ENCODE measurements around the gene ADAMTS6. TPM values are rescaled to one million over a fixed set of nuclear protein-coding genes. Genes with fewer than 3 reads are reported as not detected.

Gene ADAMTS6
- total RNA-seq, 2 donors from 2014 or later = 0.91 to 20.7 TPM

DNA sequence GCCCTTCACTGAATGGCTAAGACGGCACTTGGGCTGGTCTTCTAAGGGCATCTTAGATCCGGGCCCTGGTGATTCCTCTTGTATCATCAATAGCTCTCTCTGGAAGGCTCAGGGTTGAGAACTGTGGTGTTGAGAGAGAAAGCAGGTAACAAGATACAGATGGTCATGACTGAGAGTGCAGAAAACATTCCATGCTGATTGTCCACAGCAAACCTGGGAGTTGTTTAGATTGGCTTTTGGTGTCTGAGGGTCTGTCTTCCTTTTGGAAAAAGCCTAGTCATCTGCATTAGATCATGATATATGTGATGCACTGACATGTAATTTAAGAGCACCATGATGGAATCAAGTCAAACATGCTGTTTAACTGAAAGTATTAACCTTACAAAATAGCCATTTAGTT lies 331.9 kb downstream of the ADAMTS6 start:
- H3K36me3 ChIP-seq = no peaks in the 10 kb centered on the region

DNA sequence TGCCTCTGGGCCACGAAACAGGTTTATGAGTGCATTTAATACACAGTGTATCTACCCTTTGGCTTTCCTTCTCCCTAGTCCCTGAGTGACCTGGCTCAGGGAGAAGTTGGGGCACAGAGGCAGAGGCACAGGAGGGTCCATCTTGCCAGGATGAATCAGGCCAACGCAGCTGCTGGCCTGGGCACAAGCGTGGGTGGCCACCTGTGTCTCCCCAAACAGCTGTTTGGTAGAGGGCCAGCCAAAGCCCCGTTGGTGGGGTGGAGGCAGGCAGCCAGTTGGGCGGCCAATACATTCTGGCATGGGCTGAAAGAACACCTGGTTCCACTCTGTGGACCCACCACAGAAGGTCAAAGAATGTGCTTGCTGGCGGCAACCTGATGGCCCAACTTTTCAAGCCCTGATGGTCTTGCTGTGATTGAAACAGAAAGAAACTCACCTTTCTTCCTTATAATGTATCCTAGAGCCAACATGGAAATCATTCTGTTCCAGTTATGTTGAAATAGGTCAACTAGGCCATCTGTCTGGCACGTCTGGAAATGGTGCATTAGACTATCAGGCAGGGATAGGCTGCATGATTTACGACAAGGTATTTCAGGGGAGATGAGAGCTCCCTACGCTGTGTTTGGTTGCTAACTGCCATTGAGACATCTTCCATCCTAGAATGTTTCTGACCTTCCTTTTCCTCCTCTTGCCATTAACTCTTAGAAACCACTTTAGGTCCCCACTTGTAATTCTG lies 337.4 kb downstream of the ADAMTS6 start:
- no peaks in the 10 kb centered on the region for H3K4me1 ChIP-seq (replicated peaks)
- no peaks in the 10 kb centered on the region for H3K27me3 ChIP-seq (replicated peaks; ENCODE audit: insufficient read depth)
- H3K4me3 ChIP-seq = no peak overlapping the region
- intact Hi-C loops (cut with DNase I) = no loop called here
- H3K27ac ChIP-seq = no peak overlapping the region
- H3K9me3 ChIP-seq = no peaks in the 10 kb centered on the region
- WGBS = 84% methylated on average over 9 of the region's 9 CpGs
- no peak for DNase-seq (ENCODE audit: low spot score)
- H3K36me3 ChIP-seq = no peaks in the 10 kb centered on the region
- TF ChIP-seq POLR2A (IDR thresholded peaks at IDR 0.05) (no peak), POLR2AphosphoS5 (IDR thresholded peaks at IDR 0.05) (no peak)
- TF ChIP-seq, protein P1, sequence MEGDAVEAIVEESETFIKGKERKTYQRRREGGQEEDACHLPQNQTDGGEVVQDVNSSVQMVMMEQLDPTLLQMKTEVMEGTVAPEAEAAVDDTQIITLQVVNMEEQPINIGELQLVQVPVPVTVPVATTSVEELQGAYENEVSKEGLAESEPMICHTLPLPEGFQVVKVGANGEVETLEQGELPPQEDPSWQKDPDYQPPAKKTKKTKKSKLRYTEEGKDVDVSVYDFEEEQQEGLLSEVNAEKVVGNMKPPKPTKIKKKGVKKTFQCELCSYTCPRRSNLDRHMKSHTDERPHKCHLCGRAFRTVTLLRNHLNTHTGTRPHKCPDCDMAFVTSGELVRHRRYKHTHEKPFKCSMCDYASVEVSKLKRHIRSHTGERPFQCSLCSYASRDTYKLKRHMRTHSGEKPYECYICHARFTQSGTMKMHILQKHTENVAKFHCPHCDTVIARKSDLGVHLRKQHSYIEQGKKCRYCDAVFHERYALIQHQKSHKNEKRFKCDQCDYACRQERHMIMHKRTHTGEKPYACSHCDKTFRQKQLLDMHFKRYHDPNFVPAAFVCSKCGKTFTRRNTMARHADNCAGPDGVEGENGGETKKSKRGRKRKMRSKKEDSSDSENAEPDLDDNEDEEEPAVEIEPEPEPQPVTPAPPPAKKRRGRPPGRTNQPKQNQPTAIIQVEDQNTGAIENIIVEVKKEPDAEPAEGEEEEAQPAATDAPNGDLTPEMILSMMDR (IDR thresholded peaks at IDR 0.05) = no peak

More for the DNA sequence above, 331.9 kb downstream of the ADAMTS6 start:
- Histone ChIP-seq H3K4me3 (no peak overlapping the region), H3K27me3 (replicated peaks; ENCODE audit: insufficient read depth) (no peaks in the 10 kb centered on the region), H3K4me1 (replicated peaks) (no peaks in the 10 kb centered on the region), H3K27ac (no peak overlapping the region), H3K9me3 (no peaks in the 10 kb centered on the region)
- intact Hi-C loops (cut with DNase I) = no loop called here
- TF ChIP-seq, protein P1 (IDR thresholded peaks at IDR 0.05) = no peak
- no peak for TF ChIP-seq POLR2A (IDR thresholded peaks at IDR 0.05)
- no peak for TF ChIP-seq POLR2AphosphoS5 (IDR thresholded peaks at IDR 0.05)
- DNase-seq (ENCODE audit: low spot score) = no peak
- 94% methylated on average over 2 of the region's 2 CpGs for WGBS

DNA sequence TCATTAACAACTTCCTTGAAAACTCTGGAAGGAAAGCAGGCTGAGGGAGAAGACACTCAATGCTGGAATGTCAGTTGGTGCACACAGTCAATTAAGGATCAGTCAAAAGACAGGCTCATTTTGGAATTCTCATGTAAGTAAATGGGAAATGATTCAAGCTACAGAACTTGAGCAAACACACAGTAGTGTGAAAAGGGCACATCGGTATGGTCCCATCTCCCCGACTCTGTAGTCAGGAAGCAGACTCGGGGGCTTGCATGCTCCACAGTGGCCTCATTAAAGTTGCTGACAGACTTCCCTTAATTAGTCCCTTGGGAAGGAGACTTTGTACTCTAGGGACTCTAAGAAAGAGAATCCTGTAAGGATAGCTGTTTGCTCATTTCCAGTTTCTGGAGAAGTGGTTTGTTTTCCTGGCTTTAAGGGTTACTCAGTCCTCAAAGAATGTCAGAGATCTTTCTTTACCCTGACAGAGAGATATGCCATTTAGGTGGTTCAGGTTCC lies 339.2 kb downstream of the ADAMTS6 start:
- H3K27ac ChIP-seq = no peak overlapping the region
- WGBS = 54% methylated on average over 3 of the region's 3 CpGs
- TF ChIP-seq, protein P1 (IDR thresholded peaks at IDR 0.05) = no peak
- no peak for TF ChIP-seq POLR2AphosphoS5 (IDR thresholded peaks at IDR 0.05)
- TF ChIP-seq POLR2A (IDR thresholded peaks at IDR 0.05) = no peak
- H3K9me3 ChIP-seq = no peaks in the 10 kb centered on the region
- intact Hi-C loops (cut with DNase I) = no loop called here
- no peak overlapping the region for H3K4me3 ChIP-seq
- no peaks in the 10 kb centered on the region for H3K4me1 ChIP-seq (replicated peaks)
- H3K36me3 ChIP-seq = no peaks in the 10 kb centered on the region
- H3K27me3 ChIP-seq (replicated peaks; ENCODE audit: insufficient read depth) = no peaks in the 10 kb centered on the region
- no peak for DNase-seq (ENCODE audit: low spot score)

DNA sequence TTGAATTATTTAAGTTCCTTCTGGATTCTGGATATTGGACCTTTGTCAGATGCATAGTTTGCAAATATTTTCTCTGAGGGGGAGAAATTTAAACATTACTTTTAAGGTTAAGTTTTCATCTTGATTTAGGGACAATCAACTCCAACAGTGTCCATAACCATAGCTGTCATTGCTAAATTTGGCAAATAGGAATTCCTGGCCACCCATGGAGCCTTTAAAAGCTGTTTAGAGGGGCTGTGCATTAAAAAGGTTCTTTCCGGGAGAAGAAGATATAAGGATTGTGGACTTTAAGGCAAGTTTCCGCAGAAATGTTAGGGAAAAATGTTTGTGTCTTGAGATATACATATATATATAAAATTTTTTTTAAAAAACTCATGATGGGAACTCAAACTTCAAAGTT lies 339.7 kb downstream of the ADAMTS6 start:
- no peaks in the 10 kb centered on the region for H3K9me3 ChIP-seq
- no peak for DNase-seq (ENCODE audit: low spot score)
- no peaks in the 10 kb centered on the region for H3K27me3 ChIP-seq (replicated peaks; ENCODE audit: insufficient read depth)
- intact Hi-C loops (cut with DNase I) = no loop called here
- no peak overlapping the region for H3K27ac ChIP-seq
- TF ChIP-seq POLR2AphosphoS5 (IDR thresholded peaks at IDR 0.05) (no peak), POLR2A (IDR thresholded peaks at IDR 0.05) (no peak)
- TF ChIP-seq, protein P1 (IDR thresholded peaks at IDR 0.05) = no peak
- no peaks in the 10 kb centered on the region for H3K4me1 ChIP-seq (replicated peaks)
- no peak overlapping the region for H3K4me3 ChIP-seq
- H3K36me3 ChIP-seq = no peaks in the 10 kb centered on the region
- 81% methylated on average over 2 of the region's 2 CpGs for WGBS

DNA sequence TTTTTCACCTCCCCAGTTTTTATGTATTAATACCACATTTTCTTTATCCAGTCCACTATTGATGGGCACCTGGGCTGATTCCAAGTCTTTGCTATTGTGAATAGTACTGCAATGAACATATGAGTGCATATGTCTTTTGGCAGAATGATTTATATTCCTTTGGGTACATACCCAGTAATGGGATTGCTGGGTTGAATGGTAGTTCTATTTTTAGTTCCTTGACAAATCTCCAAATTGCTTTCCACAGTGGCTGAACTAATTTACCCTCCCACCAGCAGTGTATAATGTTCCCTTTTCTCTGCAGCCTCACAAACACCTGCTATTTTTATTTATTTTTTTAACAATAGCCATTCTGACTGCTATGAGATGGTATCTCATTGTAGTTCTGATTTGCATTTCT lies 340.2 kb downstream of the ADAMTS6 start:
- H3K9me3 ChIP-seq = no peaks in the 10 kb centered on the region
- no peak overlapping the region for H3K4me3 ChIP-seq
- no peaks in the 10 kb centered on the region for H3K4me1 ChIP-seq (replicated peaks)
- no peaks in the 10 kb centered on the region for H3K36me3 ChIP-seq
- intact Hi-C loops (cut with DNase I) = no loop called here
- no peak for DNase-seq (ENCODE audit: low spot score)
- no peak overlapping the region for H3K27ac ChIP-seq
- TF ChIP-seq POLR2A (IDR thresholded peaks at IDR 0.05) (no peak), POLR2AphosphoS5 (IDR thresholded peaks at IDR 0.05) (no peak)
- TF ChIP-seq, protein P1 (IDR thresholded peaks at IDR 0.05) = no peak
- no peaks in the 10 kb centered on the region for H3K27me3 ChIP-seq (replicated peaks; ENCODE audit: insufficient read depth)
